Psoas muscle (tissue), 8 donors: ENCODE results near the gene PWWP3B. TPM values are rescaled to one million over a fixed set of nuclear protein-coding genes. Genes with fewer than 3 reads are reported as not detected.
"Not testable (repeated sequence)": the region's sequence is repeated elsewhere in the genome, so short reads cannot be mapped to it uniquely, and the experiment has no call there.

Experiments used
- ATAC-seq, 4 donors: fragments of 200-7000 bp; cut with Tn5 transposase; one replicate each; pipeline ENCODE4 v1.9.1; 2020; ENCODE audit warnings: moderate library complexity in 3 of 4, mild to moderate bottlenecking in 2 of 4
- DNase-seq, 2 donors: peaks; one replicate each; pipeline ENCODE4 v3.0.0-alpha.2; 2020
- H3K27ac ChIP-seq: fragments of 200-600 bp; one replicate; pipeline ENCODE4 v1.8.0; 2022
- H3K27me3 ChIP-seq, 3 donors: fragments of 200-600 bp in 1 of 3; one replicate each; pipeline versions ENCODE4 v1.6.1 to v1.8.0; 2013 to 2022; ENCODE audit warnings: low read length in 2 of 3, mild to moderate bottlenecking in 2 of 3, moderate library complexity in 1 of 3; ENCODE audit not compliant: insufficient read depth in 3 of 3
- H3K36me3 ChIP-seq, 2 donors: fragments of 200-600 bp in 1 of 2; one replicate each; pipeline versions ENCODE4 v1.6.1 to v1.8.0; 2013 to 2022; ENCODE audit warnings: low read depth in 1 of 2, mild to moderate bottlenecking in 1 of 2, moderate library complexity in 1 of 2; ENCODE audit not compliant: insufficient read depth in 1 of 2
- H3K4me1 ChIP-seq: fragments of 200-600 bp; one replicate; pipeline ENCODE4 v1.8.0; 2022
- H3K4me3 ChIP-seq: fragments of 200-600 bp; one replicate; pipeline ENCODE4 v1.8.0; 2022; ENCODE audit warnings: mild to moderate bottlenecking
- H3K9me3 ChIP-seq: fragments of 200-600 bp; one replicate; pipeline ENCODE4 v1.8.0; 2022
- CTCF ChIP-seq: fragments of 200-600 bp; IDR thresholded peaks from one replicate; pipeline ENCODE4 v1.8.0; 2022; ENCODE audit warnings: antibody characterized with exemption
- WGBS, 3 donors: extraction: QIAGEN DNeasy Blood & Tissue Kit; methylation state at CpG; one replicate each; pipeline versions ENCODE4 v1.1.6 to v1.1.7; 2013; 5-methylcytosine and 5-hydroxymethylcytosine counted together
- intact Hi-C, 2 donors: fragments of 100-400 bp; cut with DNase I; formaldehyde crosslinking; loops; one replicate each; pipeline versions ENCODE4 v1.11.0 to v1.14.2; 2022
- polyA plus RNA-seq, 3 donors: library from polyadenylated mRNA; stranded (reverse); fragments of 200-250 nt; gene quantifications; one replicate each; pipeline ENCODE4 v1.2.3, GENCODE V29; 2013
- total RNA-seq, 4 donors: library from RNA; stranded (reverse); fragmentation: NEBNext Ultra II Directional in 2 of 4; extraction: Animal tissue kit (Norgen Biotek cat#: 25700) in 2 of 4; gene quantifications; one replicate each; pipeline versions ENCODE4 v1.2.1 to v1.2.4, GENCODE V29; 2021 to 2023
- donor health status: healthy with polysubstance abuse.
- donor health status: DM: no; HTN: no; CAD: no; lungs with moderate emphysema.
- donor health status: Bipolar disorder and iron deficiency.
- donor health status: healthy.
- donor health status: DM: yes; HTN: yes; CAD: no.
- donor health status: DM: no; HTN: no; CAD: no.
- donor health status: DM: no; HTN: no; CAD: no.
- donor health status: DM: yes; HTN: yes; CAD: no.

The PWWP3B gene
- total and polyA plus RNA-seq, 7 donors: 0.39 to 15.2 (median 4.3) TPM

- WGBS, 3 donors: 41 to 57% (median 44%) methylated on average over 4 of the region's 4 CpGs
- no peaks in the 10 kb centered on the region for H3K27me3 ChIP-seq
- H3K4me1 ChIP-seq: no peaks in the 10 kb centered on the region
- DNase-seq (no peak), ATAC-seq (peak in 2 of 4 donors; percentile 48 to 63)
- peak overlapping the region; percentile 60 for H3K4me3 ChIP-seq
- no peaks in the 10 kb centered on the region for H3K36me3 ChIP-seq
- TF ChIP-seq CTCF: no peak
- no peaks in the 10 kb centered on the region for H3K9me3 ChIP-seq
- H3K27ac ChIP-seq: peak overlapping the region; percentile 74
- intact Hi-C loops: loop anchor here in 1 of 2 donors (10.0 kb wide), 1 partner anchor 217 kb away; no protein-coding TSS in a partner anchor
Measured at GRCh38 chrX:106177982-106178321, 9.8 kb downstream of the PWWP3B start.

- H3K4me3 ChIP-seq: no peak overlapping the region
- no peaks in the 10 kb centered on the region for H3K4me1 ChIP-seq
- WGBS, 3 donors: 50 to 62% (median 54%) methylated on average over 5 of the region's 5 CpGs
- peak in 1 of 4 donors; percentile 63 for ATAC-seq
- no peak for TF ChIP-seq CTCF
- intact Hi-C loops: loop anchor here in 1 of 2 donors (10.0 kb wide), 1 partner anchor 216 kb away; no protein-coding TSS in a partner anchor
- DNase-seq: no peak
- no peaks in the 10 kb centered on the region for H3K36me3 ChIP-seq
- H3K27ac ChIP-seq: no peak overlapping the region
- H3K9me3 ChIP-seq: no peaks in the 10 kb centered on the region
- H3K27me3 ChIP-seq: no peaks in the 10 kb centered on the region
Measured at GRCh38 chrX:106178826-106179225, 10.7 kb downstream of the PWWP3B start.

- H3K4me3 ChIP-seq, H3K9me3 ChIP-seq, H3K27ac ChIP-seq, ATAC-seq, H3K4me1 ChIP-seq, H3K36me3 ChIP-seq, H3K27me3 ChIP-seq, DNase-seq, intact Hi-C loops: not testable (repeated sequence)
- WGBS, 3 donors: 61 to 64% (median 64%) methylated on average over 5 to 6 of the region's 6 CpGs
Measured at GRCh38 chrX:106183685-106184084, 15.6 kb downstream of the PWWP3B start.

GRCh38 chrX:106201502-106202178 is 33.5 kb downstream of the PWWP3B start:
- Histone ChIP-seq H3K27me3 (peaks cover 0 to 12% (median 0%) of the 10 kb centered on the region in 3 donors), H3K9me3 (no peaks in the 10 kb centered on the region), H3K4me1 (no peaks in the 10 kb centered on the region), H3K4me3 (peak overlapping the region; percentile 40), H3K27ac (peak overlapping the region; percentile 54), H3K36me3 (peaks cover 0 to 3% of the 10 kb centered on the region in 2 donors)
- no peak for DNase-seq
- 11 to 23% (median 13%) methylated on average over 3 of the region's 3 CpGs for WGBS, 3 donors
- ATAC-seq: peak; percentile 67 to 87 (median 79)
- intact Hi-C loops: no loop called here
- TF ChIP-seq CTCF: no peak

- Histone ChIP-seq H3K27ac (no peak overlapping the region), H3K27me3 (peaks cover 0 to 12% (median 0%) of the 10 kb centered on the region in 3 donors), H3K36me3 (peaks cover 0 to 3% of the 10 kb centered on the region in 2 donors), H3K9me3 (no peaks in the 10 kb centered on the region), H3K4me1 (peaks cover 4% of the 10 kb centered on the region), H3K4me3 (no peak overlapping the region)
- peak; percentile 16 for TF ChIP-seq CTCF
- ATAC-seq: no peak
- DNase-seq: no peak
- intact Hi-C loops: no loop called here
Measured at GRCh38 chrX:106203315-106203714, 35.2 kb downstream of the PWWP3B start.
